Bronchial epithelial cell (primary cell): Measurements from ENCODE around the gene TTC12. TPM values are rescaled to one million over a fixed set of nuclear protein-coding genes. Genes with fewer than 3 reads are reported as not detected.
A peak's percentile ranks its signal among the peaks of the same experiment; 100 is the strongest.

Source experiments
- DNase-seq: peaks from one replicate; pipeline ENCODE4 v3.0.0-alpha.2; 2010; ENCODE audit warnings: low read depth
- FAIRE-seq: peaks from 2 replicates; lab custom pipeline; 2011; peaks lifted over from hg19 to GRCh38; lab: Jason Lieb, UNC
- H3K27me3 ChIP-seq: 2 replicates; pipeline ENCODE4 v1.5.1; 2011; ENCODE audit warnings: low read length; ENCODE audit not compliant: control insufficient read depth, insufficient read depth
- H3K36me3 ChIP-seq: 2 replicates; pipeline ENCODE4 v1.5.1; 2011; ENCODE audit warnings: low read length; ENCODE audit not compliant: control insufficient read depth, insufficient read depth
- H3K4me3 ChIP-seq: 2 replicates; pipeline ENCODE4 v1.5.1; 2011; ENCODE audit warnings: mild to moderate bottlenecking, low read depth, low read length, control low read depth
- CTCF ChIP-seq: IDR thresholded peaks from 2 replicates; pipeline ENCODE4 v1.5.1; 2011; ENCODE audit warnings: mild to moderate bottlenecking, moderate library complexity, low read length, control low read depth, inconsistent platforms; ENCODE audit not compliant: insufficient read depth, severe bottlenecking
- total RNA-seq: library from RNA; depleted of rRNA; stranded (reverse); fragments of >200 nt; gene quantifications from 2 replicates; pipeline ENCODE4 v1.2.1, GENCODE V29; 2014

The TTC12 gene
- total RNA-seq, 1 donor from 2014 or later = 12.9 TPM

- FAIRE-seq (peak; percentile 90), DNase-seq (no peak)
- TF ChIP-seq CTCF = no peak
- Histone ChIP-seq H3K27me3 (no peaks in the 10 kb centered on the region), H3K4me3 (no peak overlapping the region), H3K36me3 (peaks cover 11% of the 10 kb centered on the region)
These were observed 37.1 kb downstream of the TTC12 start for GRCh38 chr11:113351480-113351879.

- FAIRE-seq (no peak), DNase-seq (no peak)
- no peak for TF ChIP-seq CTCF
- no peaks in the 10 kb centered on the region for H3K27me3 ChIP-seq
- H3K36me3 ChIP-seq = peaks cover 20% of the 10 kb centered on the region
- H3K4me3 ChIP-seq = no peak overlapping the region
These were observed 41.8 kb downstream of the TTC12 start for GRCh38 chr11:113356203-113356602.

- H3K4me3 ChIP-seq = no peak overlapping the region
- no peaks in the 10 kb centered on the region for H3K27me3 ChIP-seq
- TF ChIP-seq CTCF = no peak
- peak; percentile 38 for DNase-seq
- peaks cover 16% of the 10 kb centered on the region for H3K36me3 ChIP-seq
- peak; percentile 50 for FAIRE-seq
These were observed 49.0 kb downstream of the TTC12 start for GRCh38 chr11:113363406-113363805.

GRCh38 chr11:113363996-113364641 is 49.7 kb downstream of the TTC12 start:
- no peaks in the 10 kb centered on the region for H3K27me3 ChIP-seq
- H3K36me3 ChIP-seq = peaks cover 14% of the 10 kb centered on the region
- H3K4me3 ChIP-seq = no peak overlapping the region
- no peak for TF ChIP-seq CTCF
- DNase-seq (no peak), FAIRE-seq (peak; percentile 28)

GRCh38 chr11:113365895-113366294 is 51.5 kb downstream of the TTC12 start:
- no peak for TF ChIP-seq CTCF
- FAIRE-seq (no peak), DNase-seq (no peak)
- Histone ChIP-seq H3K27me3 (no peaks in the 10 kb centered on the region), H3K36me3 (peaks cover 10% of the 10 kb centered on the region), H3K4me3 (no peak overlapping the region)

GRCh38 chr11:113369411-113369810 is 55.0 kb downstream of the TTC12 start:
- TF ChIP-seq CTCF = no peak
- Histone ChIP-seq H3K27me3 (no peaks in the 10 kb centered on the region), H3K4me3 (no peak overlapping the region), H3K36me3 (peaks cover 8% of the 10 kb centered on the region)
- FAIRE-seq (no peak), DNase-seq (no peak)
